ENCODE results near the gene MYCN.

DNA sequence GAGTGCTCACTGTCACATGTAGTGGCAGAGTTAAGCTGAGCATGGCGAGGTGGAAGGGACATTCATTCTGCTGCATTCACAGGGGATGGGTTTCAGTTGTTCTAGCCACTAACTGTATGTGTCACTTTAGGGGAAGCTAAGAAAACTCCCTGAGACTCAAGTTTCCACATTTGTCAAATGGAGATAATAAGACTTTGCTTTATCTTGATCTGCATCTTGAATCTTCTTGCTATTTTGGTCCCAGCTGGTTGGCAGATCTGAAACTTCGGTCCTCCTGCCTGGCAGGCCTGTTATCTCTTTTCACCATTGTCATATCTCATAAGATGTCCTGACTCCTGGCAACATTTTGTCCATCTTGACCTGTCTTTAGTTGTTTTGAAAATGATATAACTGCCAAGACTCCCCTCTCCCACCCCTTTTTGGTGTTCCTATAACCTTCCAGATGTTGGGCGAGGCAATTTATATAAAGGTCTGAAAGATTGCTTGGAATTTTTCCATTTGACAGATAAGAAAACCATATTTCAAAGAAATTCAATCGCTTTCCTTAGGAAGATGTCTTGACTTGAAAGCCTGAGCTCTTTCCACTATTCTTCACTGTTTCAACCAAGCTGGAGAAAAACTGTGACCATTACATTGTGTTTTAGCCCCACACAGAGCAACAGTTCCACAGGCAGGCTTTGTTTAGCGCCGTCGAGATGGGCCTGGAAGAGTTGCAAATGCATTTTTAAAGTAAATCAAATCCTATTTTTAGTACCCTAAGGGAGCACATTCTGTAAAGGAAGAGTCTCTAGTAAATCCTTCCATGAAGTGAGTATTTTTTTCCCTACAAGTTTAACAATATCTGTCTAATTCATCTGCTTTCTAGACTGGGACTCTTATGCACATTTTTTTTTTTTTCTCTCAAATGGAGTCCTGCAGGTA is 33.4 kb downstream of the MYCN start:
- TF ChIP-seq NFRKB (IDR thresholded peaks at IDR 0.05), result no peak
- no peak for TF ChIP-seq ELF4 (IDR thresholded peaks at IDR 0.05)
- TF ChIP-seq SP1 (IDR thresholded peaks at IDR 0.05), result no peak
- no peak for TF ChIP-seq SUZ12 (IDR thresholded peaks at IDR 0.05)
- no peak for TF ChIP-seq FOXK2 (IDR thresholded peaks at IDR 0.05)
- TF ChIP-seq PKNOX1 (IDR thresholded peaks at IDR 0.05), result no peak
- TF ChIP-seq FOXM1 (IDR thresholded peaks at IDR 0.05; ENCODE audit: borderline replicate concordance), result no peak
- no peak for TF ChIP-seq ARNT (IDR thresholded peaks at IDR 0.05)
